Heart left ventricle (tissue), 16 donors: Measurements from ENCODE around the gene ARHGAP18. TPM values are rescaled to one million over a fixed set of nuclear protein-coding genes. Genes with fewer than 3 reads are reported as not detected.

ENCODE experiments used
- ATAC-seq, 4 donors: fragments of 200-7000 bp; cut with Tn5 transposase; one replicate each; pipeline ENCODE4 v1.9.1; 2020 to 2022; ENCODE audit warnings: moderate library complexity in 4 of 4, mild to moderate bottlenecking in 3 of 4, moderate number of reproducible peaks in 1 of 4
- DNase-seq, 5 donors: peaks; one replicate each; pipeline ENCODE4 v3.0.0-alpha.2; 2020
- H3K27ac ChIP-seq, 12 donors: fragments of 200-600 bp; sonication (generic) in 4 of 12; one replicate each; pipeline versions ENCODE4 v1.5.0 to v1.8.0; 2016 to 2022; ENCODE audit warnings: mild to moderate bottlenecking in 2 of 12
- H3K27me3 ChIP-seq, 9 donors: fragments of 200-600 bp; sonication (generic) in 2 of 9; one replicate each; pipeline versions ENCODE4 v1.5.1 to v1.8.0; 2016 to 2022; ENCODE audit warnings: mild to moderate bottlenecking in 3 of 9
- H3K36me3 ChIP-seq, 9 donors: fragments of 200-600 bp; sonication (generic) in 2 of 9; one replicate each; pipeline versions ENCODE4 v1.5.0 to v1.8.0; 2018 to 2022; ENCODE audit warnings: mild to moderate bottlenecking in 2 of 9
- H3K4me1 ChIP-seq, 12 donors: fragments of 200-600 bp; sonication (generic) in 4 of 12; one replicate each; pipeline versions ENCODE4 v1.5.0 to v1.8.0; 2016 to 2022; ENCODE audit warnings: mild to moderate bottlenecking in 3 of 12
- H3K4me3 ChIP-seq, 12 donors: fragments of 200-600 bp; sonication (generic) in 4 of 12; one replicate each; pipeline versions ENCODE4 v1.5.0 to v1.8.0; 2017 to 2022; ENCODE audit warnings: mild to moderate bottlenecking in 9 of 12, moderate library complexity in 4 of 12
- H3K9me3 ChIP-seq, 12 donors: fragments of 200-600 bp; sonication (generic) in 4 of 12; one replicate each; pipeline versions ENCODE4 v1.5.0 to v1.8.0; 2016 to 2022; ENCODE audit warnings: mild to moderate bottlenecking in 1 of 12
- POLR2A ChIP-seq, 2 donors: fragments of 450-650 bp; IDR thresholded peaks; one replicate each; pipeline ENCODE4 v1.6.1; 2017; ENCODE audit warnings: antibody characterized with exemption in 2 of 2, mild to moderate bottlenecking in 2 of 2, moderate library complexity in 2 of 2
- WGBS, 4 donors: extraction: QIAGEN DNeasy Blood & Tissue Kit in 2 of 4; methylation state at CpG; one replicate each; pipeline versions ENCODE4 v1.1.5 to v1.1.7; 2013 to 2018; 5-methylcytosine and 5-hydroxymethylcytosine counted together
- intact Hi-C, 10 donors: fragments of 100-400 bp; cut with DNase I; formaldehyde crosslinking; loops; one replicate each; pipeline versions ENCODE4 v1.11.1 to v1.14.2; 2022
- polyA plus RNA-seq, 2 donors: library from polyadenylated mRNA; stranded (reverse); fragments of 200-250 nt; gene quantifications; one replicate each; pipeline ENCODE4 v1.2.3, GENCODE V29; 2013
- total RNA-seq, 9 donors: library from RNA; depleted of rRNA in 2 of 9; stranded (reverse); fragments of >200 nt in 2 of 9; fragmentation: NEBNext Ultra II Directional in 3 of 9; extraction: Animal tissue kit (Norgen Biotek cat#: 25700) in 3 of 9; gene quantifications; one replicate each; pipeline versions ENCODE4 v1.1.0 to v1.2.4, GENCODE V29; 2016 to 2023
- TF ChIP-seq, protein P1 (sequence below), 12 donors: fragments of 200-600 bp; sonication (generic) in 4 of 12; IDR thresholded peaks; one replicate each; pipeline versions ENCODE4 v1.5.0 to v1.8.0; 2018 to 2022; ENCODE audit warnings: antibody characterized with exemption in 12 of 12, mild to moderate bottlenecking in 5 of 12
- donor health status: ischemic (EF 13 %, LVEDD 7.1; RV severe dilation, severe dysfunction).
- donor health status: healthy with polysubstance abuse.
- donor health status: DM: no; HTN: yes; CAD: no.
- donor health status: DM: no; HTN: no; CAD: no.
- donor health status: ischemic (EF 25% LVEDD 6.9; RV normal size, moderate dysfunction).
- donor health status: ischemic (EF 25% LVEDD 5.7; RV mildly dilated, moderate dysfunction).
- donor health status: healthy.
- donor health status: DM: yes; HTN: yes; CAD: no.
- donor health status: ischemic (EF 35%, LVEDD 5.7; RV mildly dilated, moderate dysfunction).
- donor health status: nonischemic (EF 11% LVEDD 7.7; RV severe dilation, severe dysfunction).
- donor health status: DM: yes; HTN: yes; CAD: no.
- donor health status: PGD.
- donor health status: ischemic (EF 29% LVEDD 5.4; RV normal size, mild dysfunction).
- donor health status: nonischemic (EF 23%, LVEDD 6.1; RV moderate dilation, normal function).

The ARHGAP18 gene
- total and polyA plus RNA-seq, 11 donors, result 1.6 to 26.4 (median 3.9) TPM

DNA sequence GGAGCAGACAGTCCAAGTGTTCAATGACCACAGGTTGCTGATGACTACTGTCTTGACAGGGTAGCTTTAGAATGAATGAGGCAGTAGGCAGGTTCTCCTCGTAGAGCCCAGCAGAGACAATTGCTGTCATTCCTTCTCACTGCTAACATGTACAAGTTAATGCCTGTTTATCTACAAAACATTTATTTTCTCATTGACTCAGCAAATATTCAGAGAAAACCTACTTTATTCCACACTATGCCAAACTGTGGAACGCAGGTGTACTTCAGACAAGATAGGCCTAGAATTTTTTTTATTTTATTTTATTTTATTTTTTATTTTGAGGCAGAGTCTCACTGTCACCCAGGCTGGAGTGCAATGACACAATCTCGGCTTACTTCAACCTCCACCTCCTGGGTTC is 50.8 kb downstream of the ARHGAP18 start:
- peak overlapping the region in 3 of 12 donors; percentile 50 to 70 (median 56) for H3K27ac ChIP-seq
- no peak for DNase-seq
- WGBS, 4 donors, result 91 to 93% (median 92%) methylated on average over 3 of the region's 3 CpGs
- no peaks in the 10 kb centered on the region for H3K27me3 ChIP-seq
- H3K36me3 ChIP-seq, result no peaks in the 10 kb centered on the region
- intact Hi-C loops, result no loop called here
- H3K4me1 ChIP-seq, result peaks cover 0 to 41% (median 6%) of the 10 kb centered on the region in 12 donors
- H3K9me3 ChIP-seq, result no peaks in the 10 kb centered on the region
- no peak for TF ChIP-seq POLR2A (IDR thresholded peaks at IDR 0.05)
- TF ChIP-seq, protein P1, sequence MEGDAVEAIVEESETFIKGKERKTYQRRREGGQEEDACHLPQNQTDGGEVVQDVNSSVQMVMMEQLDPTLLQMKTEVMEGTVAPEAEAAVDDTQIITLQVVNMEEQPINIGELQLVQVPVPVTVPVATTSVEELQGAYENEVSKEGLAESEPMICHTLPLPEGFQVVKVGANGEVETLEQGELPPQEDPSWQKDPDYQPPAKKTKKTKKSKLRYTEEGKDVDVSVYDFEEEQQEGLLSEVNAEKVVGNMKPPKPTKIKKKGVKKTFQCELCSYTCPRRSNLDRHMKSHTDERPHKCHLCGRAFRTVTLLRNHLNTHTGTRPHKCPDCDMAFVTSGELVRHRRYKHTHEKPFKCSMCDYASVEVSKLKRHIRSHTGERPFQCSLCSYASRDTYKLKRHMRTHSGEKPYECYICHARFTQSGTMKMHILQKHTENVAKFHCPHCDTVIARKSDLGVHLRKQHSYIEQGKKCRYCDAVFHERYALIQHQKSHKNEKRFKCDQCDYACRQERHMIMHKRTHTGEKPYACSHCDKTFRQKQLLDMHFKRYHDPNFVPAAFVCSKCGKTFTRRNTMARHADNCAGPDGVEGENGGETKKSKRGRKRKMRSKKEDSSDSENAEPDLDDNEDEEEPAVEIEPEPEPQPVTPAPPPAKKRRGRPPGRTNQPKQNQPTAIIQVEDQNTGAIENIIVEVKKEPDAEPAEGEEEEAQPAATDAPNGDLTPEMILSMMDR (IDR thresholded peaks at IDR 0.05), result no peak
- H3K4me3 ChIP-seq, result no peak overlapping the region
- ATAC-seq, result no peak

DNA sequence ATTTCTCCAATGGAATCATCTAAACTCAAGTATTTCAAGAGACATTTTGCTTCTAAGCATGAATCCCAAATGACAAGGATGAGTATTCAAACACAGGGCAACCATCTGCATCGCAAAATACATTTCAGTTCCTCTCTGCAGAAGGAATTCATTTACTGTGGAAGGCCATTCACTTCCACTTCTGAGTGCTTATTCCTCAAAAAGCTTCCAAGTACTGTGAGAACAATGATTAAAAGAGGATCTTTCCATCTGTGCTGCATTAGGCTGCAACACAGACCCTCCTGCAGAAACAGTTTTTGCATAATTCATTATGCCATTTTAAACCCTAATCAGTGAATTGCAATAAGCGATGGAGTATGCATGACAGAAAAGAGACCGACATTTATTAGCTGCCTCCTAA is 52.5 kb downstream of the ARHGAP18 start:
- ATAC-seq, result peak in 1 of 4 donors; percentile 22
- no peak overlapping the region for H3K4me3 ChIP-seq
- intact Hi-C loops, result no loop called here
- H3K27me3 ChIP-seq, result no peaks in the 10 kb centered on the region
- DNase-seq, result no peak
- no peaks in the 10 kb centered on the region for H3K36me3 ChIP-seq
- peaks cover 0 to 49% (median 5%) of the 10 kb centered on the region in 12 donors for H3K4me1 ChIP-seq
- TF ChIP-seq, protein P1 (IDR thresholded peaks at IDR 0.05), result no peak
- TF ChIP-seq POLR2A (IDR thresholded peaks at IDR 0.05), result no peak
- 88 to 93% (median 90%) methylated on average over 3 of the region's 3 CpGs for WGBS, 4 donors
- no peaks in the 10 kb centered on the region for H3K9me3 ChIP-seq
- H3K27ac ChIP-seq, result no peak overlapping the region

DNA sequence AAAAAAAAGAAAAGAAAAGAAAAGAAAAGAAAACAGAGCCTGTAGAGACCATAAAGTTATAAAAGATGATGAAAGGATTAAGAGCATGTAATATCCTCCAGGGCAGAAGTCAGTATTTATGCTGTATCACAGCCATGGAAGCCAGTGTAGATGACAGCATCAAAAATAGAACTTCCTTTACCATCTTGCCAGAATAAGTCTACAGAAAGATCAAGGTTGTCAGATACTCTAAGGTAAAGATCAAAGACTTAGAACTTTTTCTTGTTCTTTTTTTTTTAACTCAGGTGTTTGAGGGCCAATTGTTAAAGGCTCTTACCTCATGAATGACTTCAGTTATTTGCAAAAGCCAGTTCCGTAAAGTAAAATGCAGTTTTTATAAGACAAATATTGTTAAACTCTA is 54.6 kb downstream of the ARHGAP18 start:
- intact Hi-C loops, result no loop called here
- ATAC-seq (no peak), DNase-seq (no peak)
- TF ChIP-seq POLR2A (IDR thresholded peaks at IDR 0.05), result no peak
- TF ChIP-seq, protein P1 (IDR thresholded peaks at IDR 0.05), result no peak
- Histone ChIP-seq H3K9me3 (no peaks in the 10 kb centered on the region), H3K27me3 (no peaks in the 10 kb centered on the region), H3K4me3 (no peak overlapping the region), H3K36me3 (no peaks in the 10 kb centered on the region), H3K4me1 (peaks cover 0 to 42% (median 7%) of the 10 kb centered on the region in 12 donors), H3K27ac (no peak overlapping the region)
- 94 to 100% (median 98%) methylated on average over 1 of the region's 1 CpG for WGBS, 4 donors

DNA sequence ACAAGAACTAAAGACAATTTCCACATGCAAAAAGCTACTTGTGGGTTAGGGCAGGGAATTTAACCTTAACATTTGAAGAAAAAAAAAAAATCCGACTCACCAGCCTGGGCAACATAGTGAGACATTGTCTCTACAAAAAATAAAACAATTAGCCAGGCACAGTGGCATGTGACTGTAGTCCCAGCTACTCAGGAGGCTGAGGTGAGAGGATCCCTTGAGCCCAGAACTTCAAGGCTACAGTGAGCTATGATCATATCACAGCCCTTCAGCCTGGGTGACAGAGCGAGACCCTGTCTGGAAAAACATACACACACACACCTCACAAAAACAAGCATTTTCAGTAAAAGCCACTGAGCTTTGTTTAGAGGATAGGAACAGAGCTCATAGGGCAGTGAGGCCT is 56.2 kb downstream of the ARHGAP18 start:
- intact Hi-C loops, result loop anchor here in 1 of 10 donors (5.0 kb wide), 1 partner anchor 54 kb away; no protein-coding TSS in a partner anchor
- no peak for TF ChIP-seq POLR2A (IDR thresholded peaks at IDR 0.05)
- TF ChIP-seq, protein P1 (IDR thresholded peaks at IDR 0.05), result no peak
- ATAC-seq, result no peak
- Histone ChIP-seq H3K27me3 (no peaks in the 10 kb centered on the region), H3K9me3 (no peaks in the 10 kb centered on the region), H3K36me3 (no peaks in the 10 kb centered on the region), H3K4me1 (peaks cover 0 to 39% (median 5%) of the 10 kb centered on the region in 12 donors), H3K27ac (no peak overlapping the region), H3K4me3 (no peak overlapping the region)
- DNase-seq, result no peak
- 90 to 95% (median 93%) methylated on average over 2 of the region's 2 CpGs for WGBS, 4 donors
